ENCODE data around the gene BCKDK.
"Not testable (repeated sequence)": the region's sequence is repeated elsewhere in the genome, so short reads cannot be mapped to it uniquely, and the experiment has no call there.

BCKDK gene

GRCh38 chr16:31141489-31142108 is 33.4 kb downstream of the BCKDK start:
- DNase-seq (ENCODE audit: low spot score) = peak; percentile 65

GRCh38 chr16:31142109-31143010 is 34.2 kb downstream of the BCKDK start:
- peak; percentile 100 for DNase-seq (ENCODE audit: low spot score)

GRCh38 chr16:31143011-31143693 is 35.0 kb downstream of the BCKDK start:
- DNase-seq (ENCODE audit: low spot score) = no peak

GRCh38 chr16:31143694-31144148 is 35.5 kb downstream of the BCKDK start:
- DNase-seq (ENCODE audit: low spot score) = no peak

GRCh38 chr16:31144418-31144817 is 36.2 kb downstream of the BCKDK start:
- DNase-seq (ENCODE audit: low spot score) = not testable (repeated sequence)

GRCh38 chr16:31145398-31145990 is 37.3 kb downstream of the BCKDK start:
- DNase-seq (ENCODE audit: low spot score) = no peak

GRCh38 chr16:31147574-31147973 is 39.4 kb downstream of the BCKDK start:
- no peak for DNase-seq (ENCODE audit: low spot score)

GRCh38 chr16:31148281-31148728 is 40.1 kb downstream of the BCKDK start:
- DNase-seq (ENCODE audit: low spot score) = no peak

GRCh38 chr16:31148896-31149295 is 40.7 kb downstream of the BCKDK start:
- DNase-seq (ENCODE audit: low spot score) = no peak

- DNase-seq (ENCODE audit: low spot score) = no peak
These were observed 41.1 kb downstream of the BCKDK start for GRCh38 chr16:31149332-31149731.

- DNase-seq (ENCODE audit: low spot score) = no peak
These were observed 42.0 kb downstream of the BCKDK start, which contains the start of gene PRSS36 for GRCh38 chr16:31149894-31150890. Gene PRSS36, minus strand, starts transcription at chr16:31150066. Its CDS starts 31 bp downstream, at chr16:31150035.

- not testable (repeated sequence) for DNase-seq (ENCODE audit: low spot score)
These were observed 42.8 kb downstream of the BCKDK start for GRCh38 chr16:31150976-31151375.

GRCh38 chr16:31157136-31157535 is 49.0 kb downstream of the BCKDK start:
- no peak for DNase-seq (ENCODE audit: low spot score)
